Measurements from ENCODE around the gene NCMAP.

DNA sequence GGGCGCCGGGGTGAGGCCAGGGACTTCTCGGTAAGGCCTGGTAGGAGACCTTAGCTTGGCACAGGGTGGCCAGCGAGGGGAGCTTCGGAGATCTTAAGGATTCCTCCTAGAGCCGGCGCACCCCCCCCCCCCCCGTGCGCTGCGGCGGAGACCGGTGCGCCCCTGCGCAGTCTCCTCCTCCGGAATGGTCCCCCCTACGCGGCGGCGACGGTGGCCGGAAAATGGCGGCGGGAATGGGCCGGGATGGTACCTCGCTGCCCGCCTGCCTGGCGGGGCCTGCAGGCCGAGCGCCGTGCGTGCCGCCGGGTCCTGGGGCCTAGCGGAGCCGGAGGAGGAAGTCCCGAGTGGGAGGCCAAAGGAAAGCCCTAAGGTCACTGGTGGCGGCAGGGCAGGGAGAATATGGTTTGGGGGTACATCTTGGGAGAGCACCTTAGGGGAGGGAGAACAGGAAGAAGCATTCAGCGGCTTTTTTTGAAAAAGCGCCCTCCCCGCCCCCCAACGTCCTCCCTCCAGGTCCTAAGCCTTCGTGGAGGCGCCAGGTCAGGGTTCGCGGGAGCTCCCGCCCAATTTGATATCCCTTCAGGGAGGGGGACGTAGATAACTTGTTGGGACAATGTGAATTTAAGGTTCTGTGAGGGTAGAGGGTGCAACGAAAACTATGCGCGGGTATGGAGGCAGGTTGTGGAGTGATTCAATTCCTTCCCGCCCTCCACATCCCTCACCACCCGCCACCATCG is 87.6 kb downstream of the NCMAP start:
- TF ChIP-seq CTCF (IDR thresholded peaks at IDR 0.05) (no peak), POLR2AphosphoS5 (IDR thresholded peaks at IDR 0.05) (peak in 1 of 3 donors; percentile 14)

Measured in breast epithelium (tissue), 3 donors.